WI38 (cell line): ENCODE results near the gene RAC3.

Experiments
- H3K4me3 ChIP-seq: 2 replicates; pipeline ENCODE4 v1.5.1; 2011; ENCODE audit warnings: low read depth, mild to moderate bottlenecking, control low read depth, low read length
- TF ChIP-seq, protein P1 (sequence below): IDR thresholded peaks from 2 replicates; pipeline ENCODE4 v1.5.1; 2012; ENCODE audit warnings: low read depth, mild to moderate bottlenecking, control low read depth, low read length

Gene RAC3

DNA sequence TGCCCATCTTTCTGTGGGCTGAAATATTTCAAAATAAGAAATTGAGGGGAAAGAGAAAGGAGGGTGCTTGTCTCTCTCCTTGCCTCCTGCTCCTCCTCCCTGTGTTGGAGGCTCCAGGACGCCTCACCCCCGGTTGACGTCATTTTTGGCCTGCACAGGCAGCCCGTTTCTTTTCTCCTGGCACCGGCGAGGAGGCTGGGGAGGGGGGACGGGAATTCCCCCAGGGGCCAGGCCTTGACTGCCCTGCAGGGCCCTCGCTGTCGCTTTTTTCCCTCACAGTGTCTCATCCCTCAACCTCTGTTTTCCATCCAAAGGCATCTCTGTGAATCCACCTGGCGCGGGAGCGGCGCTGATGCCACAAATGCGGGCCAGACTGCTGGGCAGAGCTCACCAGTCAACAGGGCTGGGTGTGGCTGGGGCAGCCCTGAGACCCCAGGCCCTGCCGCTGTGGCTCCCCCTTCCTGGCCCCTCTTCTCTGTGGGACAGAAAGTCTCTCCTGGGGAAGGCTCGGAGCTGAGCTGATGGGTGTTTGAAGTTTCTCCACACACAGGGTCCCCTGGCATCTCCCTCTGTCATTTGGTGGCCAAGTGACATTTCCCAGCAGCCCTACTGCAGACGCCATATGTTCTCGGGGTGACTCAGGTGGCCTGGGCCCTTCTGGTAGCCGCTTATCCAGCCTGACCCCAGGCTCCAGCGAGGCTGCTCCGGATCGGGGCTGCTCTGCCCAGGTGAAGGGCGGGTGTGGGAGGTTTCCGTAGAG, 24.8 kb upstream of the RAC3 start:
- H3K4me3 ChIP-seq: no peak overlapping the region
- TF ChIP-seq, protein P1, sequence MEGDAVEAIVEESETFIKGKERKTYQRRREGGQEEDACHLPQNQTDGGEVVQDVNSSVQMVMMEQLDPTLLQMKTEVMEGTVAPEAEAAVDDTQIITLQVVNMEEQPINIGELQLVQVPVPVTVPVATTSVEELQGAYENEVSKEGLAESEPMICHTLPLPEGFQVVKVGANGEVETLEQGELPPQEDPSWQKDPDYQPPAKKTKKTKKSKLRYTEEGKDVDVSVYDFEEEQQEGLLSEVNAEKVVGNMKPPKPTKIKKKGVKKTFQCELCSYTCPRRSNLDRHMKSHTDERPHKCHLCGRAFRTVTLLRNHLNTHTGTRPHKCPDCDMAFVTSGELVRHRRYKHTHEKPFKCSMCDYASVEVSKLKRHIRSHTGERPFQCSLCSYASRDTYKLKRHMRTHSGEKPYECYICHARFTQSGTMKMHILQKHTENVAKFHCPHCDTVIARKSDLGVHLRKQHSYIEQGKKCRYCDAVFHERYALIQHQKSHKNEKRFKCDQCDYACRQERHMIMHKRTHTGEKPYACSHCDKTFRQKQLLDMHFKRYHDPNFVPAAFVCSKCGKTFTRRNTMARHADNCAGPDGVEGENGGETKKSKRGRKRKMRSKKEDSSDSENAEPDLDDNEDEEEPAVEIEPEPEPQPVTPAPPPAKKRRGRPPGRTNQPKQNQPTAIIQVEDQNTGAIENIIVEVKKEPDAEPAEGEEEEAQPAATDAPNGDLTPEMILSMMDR: no peak

DNA sequence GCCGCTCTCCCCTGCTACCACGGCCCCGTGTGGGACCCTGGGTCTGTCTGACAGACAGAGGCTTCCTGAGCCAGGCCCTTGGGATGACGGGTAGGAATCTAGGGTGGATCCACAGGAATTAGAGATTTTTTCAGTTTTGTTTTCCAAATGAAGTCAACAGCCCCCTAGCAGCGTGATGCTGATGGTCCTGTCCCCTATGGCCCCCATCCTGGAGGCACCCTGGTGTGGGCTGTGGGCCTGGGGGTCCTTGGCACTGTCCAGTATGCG, 24.3 kb upstream of the RAC3 start:
- H3K4me3 ChIP-seq: no peak overlapping the region
- TF ChIP-seq, protein P1: no peak

DNA sequence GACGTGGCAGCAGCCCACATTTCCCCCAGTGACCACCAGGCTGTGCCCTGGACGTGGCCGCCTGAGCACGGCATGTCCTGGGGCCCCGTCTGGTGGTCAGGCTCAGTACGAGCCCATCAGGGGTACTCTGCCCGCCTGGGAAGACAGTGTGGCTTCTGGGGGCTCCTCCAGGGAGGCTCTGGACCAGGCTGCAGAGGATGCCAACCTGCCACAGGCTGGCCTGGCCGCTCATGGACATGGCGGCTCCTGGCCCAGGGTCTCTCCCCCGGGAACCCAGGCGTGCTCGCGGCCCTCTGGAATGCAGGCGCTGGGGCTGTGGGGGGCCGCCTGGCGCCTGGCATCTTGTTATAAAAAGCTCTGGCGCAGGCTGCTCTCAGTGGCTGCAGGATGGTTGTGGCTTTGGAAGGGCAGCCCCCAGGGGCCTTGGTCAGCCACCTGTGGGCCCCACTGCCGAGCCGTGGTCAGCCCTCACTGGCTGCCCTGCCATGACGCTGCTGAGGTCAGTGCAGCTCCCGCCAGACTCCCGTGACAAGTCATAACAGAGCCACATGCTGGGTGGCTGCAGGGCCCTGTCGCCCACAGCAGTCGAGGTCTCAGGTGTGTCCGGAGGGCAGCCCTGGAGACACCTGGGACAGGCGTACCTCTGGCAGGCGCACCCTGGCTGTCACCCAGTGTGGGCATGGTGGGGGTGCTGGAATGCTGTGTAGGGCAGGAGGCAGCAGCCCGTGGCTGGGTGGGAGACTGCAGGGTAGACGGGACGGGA, 23.8 kb upstream of the RAC3 start:
- H3K4me3 ChIP-seq: no peak overlapping the region
- TF ChIP-seq, protein P1: no peak

DNA sequence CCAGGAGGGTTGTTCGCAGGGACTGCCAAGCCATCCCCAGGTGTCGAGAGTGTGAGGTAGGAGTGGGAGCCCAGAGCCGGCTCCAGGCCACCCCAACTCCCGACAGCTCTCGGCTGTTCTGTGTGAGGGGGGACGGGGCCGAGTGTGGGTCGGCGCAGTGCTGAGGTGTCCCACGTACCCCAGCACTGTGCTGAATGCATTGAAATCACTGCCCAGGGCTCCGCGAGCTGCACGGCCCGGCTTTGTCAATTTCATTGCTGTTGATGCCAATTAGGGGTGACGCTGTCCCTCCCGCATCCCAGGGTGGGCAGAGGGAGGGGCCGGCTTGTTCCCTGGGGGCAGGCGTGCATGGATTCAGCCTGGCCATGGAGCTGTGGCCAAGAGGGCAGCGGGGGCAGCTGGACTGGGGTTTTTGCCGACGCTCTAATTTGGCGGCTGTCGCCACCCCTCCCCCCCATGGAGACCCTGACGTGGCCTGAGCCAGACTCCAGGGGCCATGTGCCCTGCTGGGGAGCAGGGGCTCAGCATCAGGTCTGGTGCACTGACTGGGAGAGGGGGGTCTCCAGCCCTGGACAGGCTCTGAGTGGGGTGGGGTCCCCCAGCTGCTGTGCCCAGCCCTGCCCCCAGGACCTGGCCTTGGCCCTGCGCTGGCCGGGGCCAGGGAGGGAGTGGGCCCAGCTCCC, 23.1 kb upstream of the RAC3 start:
- TF ChIP-seq, protein P1: no peak
- H3K4me3 ChIP-seq: no peak overlapping the region

DNA sequence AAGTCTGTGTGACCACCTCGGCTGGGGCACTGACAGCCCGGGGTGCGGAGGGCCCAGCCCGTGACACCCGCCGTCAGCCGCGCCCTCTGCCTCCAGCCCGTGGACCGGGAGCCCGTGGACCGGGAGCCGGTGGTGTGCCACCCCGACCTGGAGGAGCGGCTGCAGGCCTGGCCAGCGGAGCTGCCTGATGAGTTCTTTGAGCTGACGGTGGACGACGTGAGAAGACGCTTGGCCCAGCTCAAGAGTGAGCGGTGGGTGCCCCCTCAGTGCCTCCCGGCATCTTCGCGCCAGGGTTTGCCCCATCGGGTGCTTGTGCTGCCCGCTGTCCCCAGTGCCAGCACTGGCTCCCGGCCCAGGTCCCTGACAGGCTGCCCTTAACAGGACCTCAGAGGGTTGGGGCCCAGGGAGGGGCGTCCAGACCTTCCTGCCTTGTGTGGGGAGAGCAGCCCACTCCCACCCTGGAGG, 22.5 kb upstream of the RAC3 start:
- no peak overlapping the region for H3K4me3 ChIP-seq
- TF ChIP-seq, protein P1: no peak

DNA sequence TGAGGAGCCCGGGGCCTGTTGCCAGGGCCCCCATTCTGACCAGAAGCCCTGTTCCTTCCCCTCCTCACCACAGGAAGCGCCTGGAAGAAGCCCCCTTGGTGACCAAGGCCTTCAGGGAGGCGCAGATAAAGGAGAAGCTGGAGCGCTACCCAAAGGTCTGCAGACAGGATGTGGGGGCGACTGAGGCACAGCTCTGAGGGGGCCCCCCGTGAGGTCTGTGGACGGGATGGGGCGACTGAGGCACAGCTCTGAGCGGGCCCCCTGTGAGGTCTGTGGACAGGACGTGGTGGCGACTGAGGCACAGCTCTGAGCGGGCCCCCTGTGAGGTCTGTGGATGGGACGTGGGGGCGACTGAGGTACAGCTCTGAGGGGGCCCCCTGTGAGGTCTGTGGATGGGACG, 22.1 kb upstream of the RAC3 start:
- TF ChIP-seq, protein P1: no peak

More for the DNA sequence above, 22.1 kb upstream of the RAC3 start:
- no peak overlapping the region for H3K4me3 ChIP-seq
